ENCODE results near the gene TMEM163.
"Not testable (repeated sequence)": the region's sequence is repeated elsewhere in the genome, so short reads cannot be mapped to it uniquely, and the experiment has no call there.

Gene TMEM163

DNA sequence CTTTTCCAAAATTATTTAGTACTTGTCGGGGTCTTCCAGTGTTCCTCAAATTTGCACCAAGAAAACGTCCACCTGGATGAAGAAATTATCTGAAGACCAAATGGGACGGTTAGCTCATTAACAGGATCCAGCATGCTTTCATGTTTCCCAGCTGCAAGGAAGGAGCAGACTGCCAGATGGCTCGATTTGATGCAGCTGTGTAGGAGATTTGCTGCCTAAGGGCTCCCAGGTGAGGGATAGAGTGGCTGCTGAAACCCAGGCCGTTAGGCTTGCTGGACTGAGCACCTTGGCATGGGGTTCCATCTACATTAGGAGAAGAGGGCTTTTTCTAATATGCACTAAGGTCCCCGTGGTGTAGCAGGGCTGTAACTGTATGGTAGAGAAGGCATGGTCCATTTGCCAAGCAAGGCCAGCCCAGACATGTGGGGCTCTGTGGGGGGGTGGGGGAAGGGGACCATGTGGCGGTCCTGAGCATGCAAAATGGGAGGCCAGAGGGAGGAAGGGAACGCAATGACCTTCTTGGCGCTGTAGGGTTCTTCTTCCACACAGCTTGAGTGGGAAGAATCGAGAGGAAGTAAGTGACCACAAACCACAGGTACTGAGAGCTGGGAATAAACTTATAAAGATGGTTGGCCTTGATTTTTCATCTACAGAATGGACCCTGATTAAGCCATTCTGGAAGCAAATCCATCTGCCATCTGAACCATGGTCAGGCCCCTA is 144.0 kb downstream of the TMEM163 start:
- DNase-seq, result no peak

DNA sequence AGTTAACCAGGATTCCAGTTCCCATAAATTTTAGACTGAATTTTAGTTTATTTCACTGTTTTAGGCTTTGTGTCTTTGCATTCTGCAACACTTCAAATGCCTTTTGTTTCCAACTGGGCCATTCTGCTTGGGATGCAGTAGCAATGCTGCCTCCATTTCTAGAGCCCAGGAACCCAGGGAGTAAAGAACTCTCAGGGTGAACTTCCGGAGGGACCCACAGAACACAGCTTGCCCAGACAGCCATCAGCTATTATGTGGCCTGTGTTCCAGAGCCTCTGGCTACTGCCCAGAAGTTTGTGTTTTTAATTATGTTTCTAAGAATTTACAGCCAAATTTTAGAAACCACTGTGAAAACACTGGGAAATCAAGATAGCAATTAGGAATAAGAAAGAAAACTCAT is 145.1 kb downstream of the TMEM163 start:
- DNase-seq, result no peak

DNA sequence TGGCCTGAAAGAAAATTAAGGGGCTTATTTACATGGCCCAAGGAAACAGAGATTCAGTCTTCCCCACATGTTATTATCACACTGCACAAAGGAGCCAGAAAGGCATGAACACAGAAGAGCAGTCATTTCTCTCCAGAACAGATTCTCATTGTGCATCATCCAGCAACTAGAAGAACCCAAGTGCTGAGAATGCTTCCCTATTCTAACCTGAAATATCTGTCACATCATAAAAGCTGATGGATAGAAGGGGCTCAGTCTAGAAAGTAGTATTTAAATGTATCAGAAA is 145.8 kb downstream of the TMEM163 start:
- no peak for DNase-seq

DNA sequence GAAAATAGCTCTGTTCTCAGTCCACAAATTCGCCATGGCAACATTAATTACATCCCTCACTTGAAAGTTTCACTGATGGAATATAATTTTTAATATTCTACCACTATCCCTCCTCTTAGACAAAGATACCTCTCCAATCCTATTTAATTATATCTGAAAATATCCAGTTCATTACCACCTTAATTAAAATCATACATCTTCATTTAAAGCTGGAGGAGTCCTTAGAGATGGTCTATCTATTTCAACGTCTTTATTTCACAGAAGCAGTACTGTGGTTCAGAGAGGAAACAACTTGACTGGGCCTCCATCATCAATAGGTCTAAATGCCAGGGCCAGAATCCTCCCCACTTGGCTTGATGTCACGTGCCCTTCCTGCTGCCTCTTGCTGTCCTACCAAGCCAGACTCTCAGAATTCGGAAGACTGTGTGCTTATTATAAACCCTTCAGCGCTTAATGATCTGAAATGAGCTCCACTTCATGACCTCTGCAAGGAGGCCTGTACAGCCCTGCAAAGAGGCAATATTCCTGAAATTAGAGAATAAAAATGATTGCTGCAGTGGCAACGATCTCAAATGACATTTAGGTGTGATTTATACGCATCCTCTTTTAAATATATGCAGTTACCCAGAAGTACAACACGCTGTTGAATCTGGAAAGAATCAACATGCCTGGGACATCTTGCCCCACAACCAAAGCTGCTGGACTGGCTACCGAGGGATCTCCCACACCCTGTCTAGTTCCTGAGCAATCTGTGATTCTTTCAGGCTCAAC is 146.3 kb downstream of the TMEM163 start:
- no peak for DNase-seq

DNA sequence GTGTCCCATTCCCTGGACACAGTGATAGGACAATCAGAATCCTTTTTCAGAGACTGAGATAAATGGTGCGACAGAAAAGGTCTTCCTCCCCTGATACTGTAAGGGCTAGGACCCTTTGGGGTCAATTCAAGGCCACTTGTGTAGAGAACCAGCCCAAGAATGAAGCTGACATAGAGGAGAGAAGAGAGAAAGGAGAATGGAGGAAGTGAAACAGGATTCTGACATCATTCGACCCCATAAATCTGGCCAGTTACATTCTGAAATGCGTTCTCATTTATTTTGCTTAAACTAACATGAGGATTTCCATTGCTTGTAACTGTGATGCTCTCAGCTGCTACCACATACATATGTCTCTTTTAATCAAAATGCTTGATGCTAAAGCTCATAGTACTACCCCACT is 148.1 kb downstream of the TMEM163 start:
- no peak for DNase-seq

DNA sequence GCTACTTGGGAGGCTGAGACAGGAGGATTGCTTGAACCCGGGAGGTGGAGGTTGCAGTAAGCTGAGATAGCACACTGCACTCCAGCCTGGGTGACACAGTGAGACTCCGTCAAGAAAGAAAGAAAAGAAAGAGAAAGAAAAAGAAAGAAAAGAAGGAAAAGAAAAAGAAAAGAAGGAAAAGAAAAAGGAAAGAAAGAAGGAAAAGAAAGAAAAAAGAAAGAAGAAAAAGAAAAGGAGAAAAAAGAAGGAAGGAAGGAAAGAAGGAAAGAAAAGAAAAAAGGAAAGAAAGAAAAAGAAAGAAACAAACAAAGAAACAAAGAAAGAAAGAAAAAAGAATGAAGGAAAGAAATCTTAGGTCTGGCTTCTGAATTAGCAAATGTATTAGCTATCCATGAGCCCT is 150.4 kb downstream of the TMEM163 start:
- no peak for DNase-seq

DNA sequence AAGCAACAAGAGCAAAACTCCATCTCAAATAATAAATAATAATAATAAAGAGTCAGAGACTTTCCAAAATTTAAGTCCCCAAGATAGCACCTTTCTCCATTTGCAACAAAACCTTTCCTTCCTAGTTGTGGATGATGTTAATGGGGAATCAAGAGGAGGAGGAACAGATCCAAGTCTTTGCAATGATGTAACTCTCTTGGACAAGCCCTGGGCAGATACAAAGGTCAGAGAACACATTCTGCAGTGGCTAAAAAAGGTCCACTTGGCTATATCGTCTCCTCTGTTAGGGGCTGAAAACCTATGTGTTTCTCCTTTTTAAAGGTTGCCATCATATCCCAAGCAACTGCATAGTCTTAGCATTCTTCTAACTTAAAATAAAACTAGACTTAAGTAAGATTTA is 151.1 kb downstream of the TMEM163 start:
- no peak for DNase-seq

DNA sequence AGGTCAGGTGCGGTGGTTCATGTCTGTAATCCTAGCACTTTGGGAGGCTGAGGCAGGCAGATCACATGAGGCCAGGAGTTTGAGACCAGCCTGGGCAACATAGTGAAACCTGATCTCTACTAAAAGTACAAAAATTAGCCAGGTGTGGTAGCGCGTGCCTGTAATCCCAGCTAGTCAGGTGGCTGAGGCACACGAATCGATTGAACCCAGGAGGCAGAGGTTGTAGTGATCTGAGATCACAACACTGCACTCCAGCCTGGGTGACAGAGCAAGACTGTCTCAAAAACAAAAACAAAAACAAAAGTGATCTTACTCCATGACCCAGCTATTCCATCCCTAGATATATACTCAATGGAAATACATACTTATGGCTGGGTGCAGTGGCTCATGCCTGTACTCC is 153.8 kb downstream of the TMEM163 start:
- DNase-seq, result not testable (repeated sequence)

DNA sequence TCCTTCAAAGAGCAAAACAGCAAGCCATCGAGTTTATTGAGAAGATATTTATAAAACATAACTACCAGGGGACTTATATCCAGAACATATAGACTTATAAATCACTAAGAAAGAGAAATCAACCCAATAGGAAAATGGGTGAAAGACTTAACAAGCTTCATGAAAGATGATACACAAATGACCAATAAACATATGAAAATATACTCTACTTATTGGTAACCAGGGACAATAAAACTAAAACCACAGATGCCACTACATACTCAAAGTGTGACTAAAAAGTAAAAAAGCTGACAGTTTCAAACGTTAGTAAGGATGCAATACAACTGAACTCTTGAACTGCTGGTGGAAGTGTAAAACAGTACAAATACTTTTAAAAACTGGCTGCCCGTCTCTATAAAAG is 154.3 kb downstream of the TMEM163 start:
- DNase-seq, result peak in 1 of 5 experiments; percentile 39

DNA sequence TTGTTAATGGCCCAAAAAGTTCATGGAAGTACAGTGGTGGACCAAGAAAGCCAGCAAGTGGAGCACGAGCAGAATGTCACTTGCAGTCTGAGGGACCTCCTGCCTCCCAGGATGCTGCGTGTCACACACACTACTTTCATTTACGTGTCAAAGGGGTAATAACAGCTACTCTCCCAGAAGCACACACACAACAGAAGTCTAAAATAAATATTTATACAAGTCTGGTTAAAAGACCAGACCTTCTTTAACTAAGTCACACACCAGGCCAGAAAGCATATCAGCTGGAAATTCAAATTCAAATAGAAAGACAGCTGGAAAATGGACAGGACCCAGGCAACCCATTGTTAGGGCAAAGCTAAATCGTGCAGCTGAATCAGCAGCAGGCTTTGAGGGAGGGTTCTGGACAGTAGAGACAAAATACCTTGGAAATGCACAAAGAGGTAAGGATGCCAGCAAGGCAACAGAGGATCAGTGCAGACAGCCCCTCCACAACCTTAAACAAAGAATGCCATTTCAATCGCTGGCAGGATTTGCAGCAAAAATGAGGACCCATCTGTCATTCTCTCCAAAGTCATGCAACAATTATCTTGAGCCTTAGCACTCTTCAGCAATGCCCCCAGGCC is 160.5 kb downstream of the TMEM163 start:
- DNase-seq, result no peak

DNA sequence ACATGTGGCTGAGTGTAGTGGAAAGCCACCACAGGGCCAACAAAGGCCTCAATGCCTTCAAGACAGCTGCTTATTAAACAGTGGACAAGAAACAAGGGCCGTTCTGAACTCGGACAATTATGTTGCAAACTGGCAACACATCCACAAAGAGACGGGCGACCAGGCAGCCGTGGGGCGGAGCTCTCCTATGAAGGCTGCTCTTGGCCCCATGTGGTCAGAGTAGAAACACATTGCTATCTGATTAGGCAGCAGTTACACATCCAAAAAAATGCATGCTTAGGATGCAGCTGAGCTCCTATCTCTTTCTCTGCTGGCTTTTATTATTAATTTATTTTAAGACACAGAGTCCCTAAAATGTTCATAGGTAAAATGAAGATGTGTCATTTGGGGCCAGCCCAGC is 163.4 kb downstream of the TMEM163 start:
- no peak for DNase-seq

DNA sequence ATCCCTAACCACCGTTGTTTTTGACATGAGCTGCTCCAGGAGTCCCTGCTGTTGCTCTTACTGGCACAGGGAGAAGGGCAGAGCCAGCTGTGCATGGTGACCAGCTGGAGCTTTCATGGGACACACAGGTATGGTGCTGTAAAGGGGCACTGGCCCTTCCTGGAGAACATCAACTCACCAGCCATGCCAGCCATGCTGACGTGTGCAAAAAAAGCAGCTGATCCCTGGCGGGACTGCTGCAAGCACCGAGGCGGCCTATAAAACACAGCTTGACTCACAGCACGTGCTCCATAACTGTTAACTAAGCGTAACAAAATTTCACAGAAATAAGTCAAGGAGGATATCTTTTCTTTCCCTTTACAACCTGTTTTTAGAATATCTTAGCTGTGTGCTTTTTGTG is 165.1 kb downstream of the TMEM163 start:
- no peak for DNase-seq

DNA sequence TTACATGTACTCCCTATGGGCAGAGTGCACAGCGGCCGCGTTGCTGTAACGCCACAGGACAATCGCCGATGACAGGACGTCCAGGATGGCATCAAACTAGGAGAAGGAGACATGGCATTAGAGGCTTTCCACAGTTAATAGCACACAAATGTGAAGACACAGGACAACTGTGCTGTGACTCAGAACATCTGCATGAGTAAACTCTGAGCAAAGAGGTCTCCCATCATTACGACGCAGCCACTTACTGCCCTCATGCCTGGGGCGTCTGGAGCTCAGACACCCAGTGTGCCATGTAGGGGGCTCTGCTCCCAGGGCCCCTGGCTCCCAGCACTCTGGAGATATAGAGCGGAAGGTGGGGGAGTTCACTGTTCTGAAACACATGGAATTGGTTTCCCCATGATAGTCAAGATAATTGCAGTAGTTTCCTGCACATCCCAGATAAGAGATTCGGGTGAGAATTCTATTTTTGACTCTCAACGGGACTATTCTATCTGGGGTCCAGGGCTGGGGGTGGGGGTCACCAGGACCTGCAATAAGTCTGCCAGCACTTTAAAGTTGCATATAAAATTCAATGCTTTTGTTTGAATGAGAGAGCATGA is 168.1 kb downstream of the TMEM163 start:
- no peak for DNase-seq

DNA sequence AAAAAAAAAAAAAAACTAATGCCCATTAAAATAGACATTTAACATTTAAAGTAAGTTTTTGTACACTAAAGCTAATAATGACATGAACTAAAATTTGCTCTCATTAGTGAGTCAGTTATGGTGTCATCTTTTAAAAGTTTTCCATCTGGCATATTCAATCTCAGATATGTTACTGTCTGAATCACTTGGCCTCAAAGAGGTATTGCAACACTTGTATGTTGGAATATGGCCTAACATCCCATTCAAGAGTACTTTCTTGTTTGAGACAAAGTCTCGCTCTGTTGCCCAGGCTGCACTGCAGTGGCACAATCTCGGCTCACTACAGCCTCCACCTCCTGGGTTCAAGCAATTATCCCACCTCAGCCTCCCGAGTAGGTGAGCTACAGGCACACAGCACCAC is 169.7 kb downstream of the TMEM163 start:
- DNase-seq, result no peak

DNA sequence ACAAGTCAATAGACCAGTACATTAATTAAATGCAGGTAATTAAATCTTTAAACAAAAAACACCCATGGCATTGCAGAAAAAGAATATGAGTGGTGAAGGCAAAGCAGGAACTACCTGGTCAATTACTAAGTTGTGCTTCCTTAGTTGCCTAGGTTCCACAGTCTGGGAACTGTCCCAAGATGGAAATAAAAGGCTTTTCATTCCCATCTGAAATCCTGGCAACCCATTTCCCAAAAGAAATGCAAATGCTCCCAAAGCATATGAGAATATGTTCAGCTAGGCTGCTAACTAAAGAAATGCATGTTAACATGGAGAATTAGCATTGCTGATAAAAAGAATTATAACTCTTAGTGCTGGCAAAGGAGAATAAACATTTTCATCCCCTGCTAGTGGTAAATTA is 177.8 kb downstream of the TMEM163 start:
- no peak for DNase-seq

DNA sequence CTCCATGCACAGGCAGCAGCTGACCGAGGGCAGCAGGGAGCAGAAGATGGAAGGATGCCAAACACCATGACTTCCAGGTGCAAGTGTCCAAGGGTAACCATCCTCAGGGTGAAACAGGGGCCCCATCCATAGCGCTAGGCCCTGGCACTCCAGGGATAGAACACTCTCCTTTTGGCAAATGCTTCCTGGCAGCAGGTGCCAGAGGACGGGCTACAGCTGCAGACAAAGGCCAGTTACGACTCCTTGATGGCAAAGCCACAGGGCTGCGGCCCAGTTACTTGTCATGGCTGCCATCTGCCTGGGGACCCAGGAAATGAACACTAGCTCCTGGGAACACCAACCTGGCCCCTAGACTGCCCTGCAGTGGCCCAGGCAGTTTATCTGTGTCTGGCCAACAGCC is 178.8 kb downstream of the TMEM163 start:
- DNase-seq, result no peak

DNA sequence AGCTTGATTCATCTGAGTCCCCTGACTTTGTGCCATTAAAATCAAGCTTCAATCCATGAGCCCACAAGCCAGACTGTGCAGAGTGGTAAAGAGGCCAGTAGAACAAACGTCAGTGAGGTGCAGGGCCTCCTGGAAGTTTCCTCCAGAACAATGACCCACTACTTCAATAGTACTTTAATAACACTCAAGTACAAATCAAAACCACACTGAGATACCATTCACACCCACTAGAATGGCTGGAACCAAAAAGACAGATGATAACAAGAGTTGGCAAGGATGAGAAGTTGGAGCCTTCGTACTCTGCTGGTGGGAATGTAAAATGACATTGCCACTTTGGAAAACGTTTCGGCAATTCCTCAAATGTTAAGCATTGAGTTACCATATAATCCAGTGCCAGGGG is 181.1 kb downstream of the TMEM163 start:
- no peak for DNase-seq

DNA sequence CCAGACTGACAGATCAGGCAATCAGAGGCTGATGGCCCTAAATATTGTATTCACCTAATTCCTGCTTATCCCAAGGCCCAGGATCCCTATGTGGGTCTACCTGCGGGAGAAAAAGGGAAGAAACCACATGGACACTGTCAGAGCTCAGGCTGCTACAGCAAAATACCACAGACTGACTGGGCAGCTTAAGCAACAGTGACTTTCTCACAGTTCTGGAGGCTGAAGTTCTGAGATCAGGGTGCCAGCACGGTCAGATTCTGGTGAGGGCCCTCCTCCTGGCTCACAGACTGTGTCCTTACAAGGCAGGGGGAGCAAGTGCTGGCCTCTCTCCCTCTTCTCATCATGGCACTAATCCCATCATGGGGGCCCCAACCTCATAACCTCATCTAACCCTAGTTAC is 181.7 kb downstream of the TMEM163 start:
- DNase-seq, result no peak

DNA sequence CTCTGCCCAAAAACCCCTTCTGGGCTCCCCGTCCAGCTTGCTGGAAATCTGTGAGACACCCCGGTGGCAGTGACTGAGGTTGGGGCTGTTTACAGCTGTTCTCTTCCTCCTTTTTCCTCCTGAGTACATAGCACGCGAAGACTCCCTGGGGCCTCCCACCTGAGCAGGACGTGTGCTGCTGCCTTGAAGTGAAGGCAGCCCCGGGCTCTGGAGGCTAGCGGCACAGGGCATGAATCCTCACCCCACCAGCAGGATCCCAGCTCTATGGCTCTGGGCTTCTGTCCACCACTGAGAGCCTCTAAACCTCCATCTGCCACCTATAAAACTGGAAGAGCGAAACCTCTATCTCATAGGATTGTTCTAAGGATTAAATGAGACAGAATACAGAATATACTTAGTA is 182.5 kb downstream of the TMEM163 start:
- no peak for DNase-seq

DNA sequence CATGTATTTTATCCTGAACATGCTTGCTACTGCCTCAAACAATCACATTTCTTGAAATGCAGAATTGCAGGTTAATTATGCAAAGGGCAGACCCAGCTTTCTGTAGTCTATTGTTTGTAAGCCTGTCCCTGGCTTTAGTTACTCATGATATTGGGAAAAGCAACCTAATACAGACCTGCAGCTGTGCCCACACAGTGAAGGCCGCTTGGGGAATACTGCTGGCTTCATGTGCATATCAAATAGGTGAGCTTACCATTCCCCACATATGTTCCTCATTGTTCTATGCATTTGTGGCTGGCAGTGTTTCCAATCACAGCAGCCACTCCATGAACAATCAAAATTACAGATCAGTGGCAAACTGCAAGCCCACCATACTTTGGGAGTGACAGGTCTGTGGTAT is 186.3 kb downstream of the TMEM163 start:
- DNase-seq, result no peak

DNA sequence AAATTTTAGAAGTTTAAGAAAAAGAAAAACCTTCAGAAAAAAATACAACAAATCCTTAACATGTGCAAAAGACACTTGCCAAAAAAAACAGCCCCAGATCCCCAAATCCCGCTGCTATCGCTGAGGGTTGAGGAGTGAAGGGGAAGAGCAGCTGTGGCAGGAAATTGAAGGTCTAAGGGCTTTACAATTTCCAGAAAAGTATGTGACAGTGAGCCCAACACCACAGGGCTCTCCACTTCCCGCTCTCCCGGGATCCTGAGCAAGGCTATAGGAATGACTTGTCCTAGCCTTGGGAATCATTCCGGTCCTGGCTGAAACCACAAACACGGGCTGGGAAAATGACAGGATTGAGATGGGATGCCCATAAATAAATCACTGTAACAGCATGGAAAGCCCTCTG is 191.4 kb downstream of the TMEM163 start:
- no peak for DNase-seq

DNA sequence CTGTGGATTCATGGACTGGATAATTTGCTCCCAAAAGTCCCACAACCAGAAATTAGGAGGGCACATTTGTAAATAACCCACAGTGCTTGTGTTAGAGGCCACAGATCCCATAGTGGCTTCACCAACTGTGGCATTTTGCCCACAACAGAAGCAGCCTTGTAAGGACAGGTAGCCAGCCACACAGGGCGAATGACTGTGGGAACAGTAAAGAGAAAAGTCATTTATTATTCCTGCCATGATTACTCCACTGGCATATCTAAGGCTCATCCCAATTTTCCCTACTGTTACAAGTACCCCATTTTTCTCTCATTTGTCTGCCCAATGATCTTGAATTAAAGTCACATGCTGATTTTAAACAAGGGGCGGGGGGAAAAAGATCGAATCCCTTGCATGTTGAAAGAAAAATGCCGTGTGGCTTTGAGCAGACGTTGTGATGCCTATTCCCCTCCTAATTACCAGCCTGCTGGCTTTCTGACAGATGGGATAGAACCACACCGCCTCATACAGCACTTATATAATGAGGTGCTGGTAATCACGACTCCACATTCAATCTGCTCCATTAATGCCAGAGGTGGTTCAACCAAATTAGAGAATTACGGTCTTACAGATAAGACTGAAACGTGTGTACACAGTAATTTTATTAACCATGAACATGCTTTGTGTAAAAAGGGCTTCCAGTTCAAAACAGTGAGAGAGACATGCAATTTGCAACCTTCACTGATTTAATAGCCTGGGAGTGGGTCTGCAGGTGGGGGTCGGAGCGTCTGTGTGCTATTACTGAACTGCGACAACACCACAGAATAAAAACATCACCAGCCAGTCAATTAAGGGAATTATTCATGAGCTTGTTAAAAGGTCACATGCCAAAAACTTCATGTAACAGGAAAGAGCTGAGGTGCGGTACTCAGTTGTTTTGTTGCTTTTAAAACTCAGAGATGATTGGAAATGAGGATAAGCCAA is 196.0 kb downstream of the TMEM163 start:
- DNase-seq, result no peak

DNA sequence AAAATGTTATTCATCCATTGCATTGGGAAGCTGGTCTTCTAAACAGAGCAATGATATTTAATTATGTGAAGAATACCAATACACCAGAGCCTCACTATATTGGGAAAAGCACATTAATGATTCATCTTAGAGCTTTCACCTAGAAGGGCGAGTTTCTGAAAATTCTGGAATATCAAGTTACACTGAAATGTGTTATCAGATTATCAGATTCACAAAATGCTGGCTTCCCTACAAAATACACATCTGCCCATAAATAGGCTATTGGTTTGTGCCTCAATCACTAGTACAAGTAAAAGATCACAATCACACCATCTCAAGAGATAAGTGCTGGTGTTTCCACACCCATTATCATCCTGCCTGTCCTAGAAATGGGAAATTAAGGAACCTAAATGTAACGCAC is 200.7 kb downstream of the TMEM163 start:
- DNase-seq, result no peak

Data from T-helper 2 cell (primary cell).